NB4 (cell line): Measurements from ENCODE around the gene TFAP2D.

Experiments
- MYC ChIP-seq: IDR thresholded peaks from 2 replicates; pipeline ENCODE4 v1.6.1; 2011; ENCODE audit warnings: low read depth, low read length
- POLR2A ChIP-seq: IDR thresholded peaks from 2 replicates; pipeline ENCODE4 v1.6.1; 2011; ENCODE audit warnings: mild to moderate bottlenecking; ENCODE audit not compliant: insufficient read length; ENCODE audit errors: extremely low read depth
- TF ChIP-seq, protein P1 (sequence below): IDR thresholded peaks from one replicate; pipeline ENCODE4 v1.5.1; 2012; ENCODE audit warnings: low read depth, low read length
- TF ChIP-seq, protein P2 (sequence below): IDR thresholded peaks from 2 replicates; pipeline ENCODE4 v1.6.1; 2011; ENCODE audit warnings: low read depth, low read length

DNA sequence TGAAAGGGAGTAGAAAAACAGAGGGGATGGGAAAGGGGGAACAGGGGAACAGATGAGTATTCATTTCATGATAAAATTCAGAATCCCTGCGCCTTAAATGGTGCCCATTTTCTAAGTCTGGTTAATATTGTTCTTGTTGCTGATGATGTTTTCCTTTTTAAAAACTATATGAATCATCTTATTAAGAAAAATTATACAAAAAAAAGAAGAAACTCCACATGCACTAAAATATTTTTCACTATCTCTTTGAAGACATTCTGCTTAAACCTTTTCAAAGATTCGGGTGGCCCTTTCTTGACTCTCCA, 104.3 kb downstream of the TFAP2D start:
- TF ChIP-seq, protein P1, sequence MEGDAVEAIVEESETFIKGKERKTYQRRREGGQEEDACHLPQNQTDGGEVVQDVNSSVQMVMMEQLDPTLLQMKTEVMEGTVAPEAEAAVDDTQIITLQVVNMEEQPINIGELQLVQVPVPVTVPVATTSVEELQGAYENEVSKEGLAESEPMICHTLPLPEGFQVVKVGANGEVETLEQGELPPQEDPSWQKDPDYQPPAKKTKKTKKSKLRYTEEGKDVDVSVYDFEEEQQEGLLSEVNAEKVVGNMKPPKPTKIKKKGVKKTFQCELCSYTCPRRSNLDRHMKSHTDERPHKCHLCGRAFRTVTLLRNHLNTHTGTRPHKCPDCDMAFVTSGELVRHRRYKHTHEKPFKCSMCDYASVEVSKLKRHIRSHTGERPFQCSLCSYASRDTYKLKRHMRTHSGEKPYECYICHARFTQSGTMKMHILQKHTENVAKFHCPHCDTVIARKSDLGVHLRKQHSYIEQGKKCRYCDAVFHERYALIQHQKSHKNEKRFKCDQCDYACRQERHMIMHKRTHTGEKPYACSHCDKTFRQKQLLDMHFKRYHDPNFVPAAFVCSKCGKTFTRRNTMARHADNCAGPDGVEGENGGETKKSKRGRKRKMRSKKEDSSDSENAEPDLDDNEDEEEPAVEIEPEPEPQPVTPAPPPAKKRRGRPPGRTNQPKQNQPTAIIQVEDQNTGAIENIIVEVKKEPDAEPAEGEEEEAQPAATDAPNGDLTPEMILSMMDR, result no peak
- no peak for TF ChIP-seq POLR2A
- TF ChIP-seq MYC, result no peak
- TF ChIP-seq, protein P2, sequence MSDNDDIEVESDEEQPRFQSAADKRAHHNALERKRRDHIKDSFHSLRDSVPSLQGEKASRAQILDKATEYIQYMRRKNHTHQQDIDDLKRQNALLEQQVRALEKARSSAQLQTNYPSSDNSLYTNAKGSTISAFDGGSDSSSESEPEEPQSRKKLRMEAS, result no peak
